OCI-LY1 (cell line): ENCODE measurements around the gene TMEM184A.

Experiments
- H2AFZ ChIP-seq: fragments of 200-600 bp; sonication (generic), shearing (Covaris generic); 2 replicates; pipeline ENCODE4 v1.6.0; 2014; ENCODE audit warnings: antibody characterized with exemption, mild to moderate bottlenecking, low read length
- H3F3A ChIP-seq: fragments of 200-600 bp; sonication (generic), shearing (Covaris generic); 2 replicates; pipeline ENCODE4 v1.6.0; 2014; ENCODE audit warnings: mild to moderate bottlenecking, antibody characterized with exemption, low read length, moderate library complexity; ENCODE audit not compliant: insufficient read depth
- H3K27ac ChIP-seq: fragments of 200-600 bp; sonication (generic); 2 replicates; pipeline ENCODE4 v1.5.1; 2014; ENCODE audit warnings: low read length, mixed run types, mild to moderate bottlenecking, low read depth; ENCODE audit not compliant: poor library complexity, severe bottlenecking
- H3K27me3 ChIP-seq: fragments of 200-600 bp; sonication (generic); 2 replicates; pipeline ENCODE4 v1.6.0; 2014; ENCODE audit warnings: antibody characterized with exemption, mild to moderate bottlenecking, low read length, moderate library complexity; ENCODE audit not compliant: insufficient read depth
- H3K36me3 ChIP-seq: fragments of 200-600 bp; sonication (generic); 2 replicates; pipeline ENCODE4 v1.6.1; 2014; ENCODE audit warnings: mild to moderate bottlenecking, antibody characterized with exemption, low read length, moderate library complexity, mixed read lengths; ENCODE audit not compliant: insufficient read depth
- H3K4me1 ChIP-seq: fragments of 200-600 bp; sonication (generic); 2 replicates; pipeline ENCODE4 v1.5.1; 2014; ENCODE audit warnings: mild to moderate bottlenecking, low read length, moderate library complexity; ENCODE audit not compliant: insufficient read depth, severe bottlenecking
- H3K4me2 ChIP-seq: fragments of 200-600 bp; sonication (generic), shearing (Covaris generic); 2 replicates; pipeline ENCODE4 v1.6.1; 2014; ENCODE audit warnings: low read length
- H3K4me3 ChIP-seq: fragments of 200-600 bp; sonication (generic); 2 replicates; pipeline ENCODE4 v1.5.1; 2014; ENCODE audit warnings: low read length, low read depth, mild to moderate bottlenecking, mixed read lengths; ENCODE audit not compliant: poor library complexity, severe bottlenecking
- H3K79me2 ChIP-seq: fragments of 200-600 bp; shearing (Covaris generic); 2 replicates; pipeline ENCODE4 v1.6.1; 2016; ENCODE audit warnings: mixed run types, low read length, mixed read lengths; ENCODE audit not compliant: insufficient read depth
- H3K9ac ChIP-seq: fragments of 200-600 bp; sonication (generic), shearing (Covaris generic); 2 replicates; pipeline ENCODE4 v1.6.1; 2014; ENCODE audit warnings: mild to moderate bottlenecking, low read length, mixed read lengths
- H3K9me2 ChIP-seq: fragments of 200-600 bp; sonication (generic), shearing (Covaris generic); 2 replicates; pipeline ENCODE4 v1.6.1; 2014; ENCODE audit warnings: low read depth, mild to moderate bottlenecking, low read length, mixed read lengths
- H3K9me3 ChIP-seq: fragments of 200-600 bp; shearing (Covaris generic); 2 replicates; pipeline ENCODE4 v1.6.1; 2014; ENCODE audit warnings: low read length, mixed read lengths
- H4K20me1 ChIP-seq: fragments of 200-600 bp; sonication (generic), shearing (Covaris generic); 2 replicates; pipeline ENCODE4 v1.6.0; 2016; ENCODE audit warnings: mild to moderate bottlenecking, low read length; ENCODE audit not compliant: insufficient read depth
- EZH2 ChIP-seq: fragments of 200-600 bp; sonication (generic), shearing (Covaris generic); IDR thresholded peaks from 2 replicates; pipeline ENCODE4 v1.8.0; 2017; ENCODE audit warnings: borderline replicate concordance, mixed run types, mild to moderate bottlenecking, antibody characterized with exemption, low read length, moderate library complexity, mixed read lengths
- TF ChIP-seq, protein P1 (sequence below): fragments of 200-600 bp; sonication (generic), shearing (Covaris generic); IDR thresholded peaks from 2 replicates; pipeline ENCODE4 v1.5.1; 2017; ENCODE audit warnings: mild to moderate bottlenecking, antibody characterized with exemption, low read length, moderate library complexity, mixed read lengths

Gene TMEM184A

GRCh38 chr7:1590887-1591286 is 34.9 kb upstream of the TMEM184A start:
- no peak overlapping the region for H3K27ac ChIP-seq
- H3K79me2 ChIP-seq: no peaks in the 10 kb centered on the region
- no peaks in the 10 kb centered on the region for H3K4me1 ChIP-seq
- H3K27me3 ChIP-seq: peaks cover 15% of the 10 kb centered on the region
- H3K9ac ChIP-seq: no peak overlapping the region
- H2AFZ ChIP-seq: no peak overlapping the region
- H3K4me2 ChIP-seq: no peak overlapping the region
- no peaks in the 10 kb centered on the region for H3K9me2 ChIP-seq
- H3K9me3 ChIP-seq: peaks cover 3% of the 10 kb centered on the region; the same call in 1 of the 2 replicates
- no peaks in the 10 kb centered on the region for H3K36me3 ChIP-seq
- no peaks in the 10 kb centered on the region for H4K20me1 ChIP-seq
- H3F3A ChIP-seq: no peaks in the 10 kb centered on the region
- TF ChIP-seq, protein P1, sequence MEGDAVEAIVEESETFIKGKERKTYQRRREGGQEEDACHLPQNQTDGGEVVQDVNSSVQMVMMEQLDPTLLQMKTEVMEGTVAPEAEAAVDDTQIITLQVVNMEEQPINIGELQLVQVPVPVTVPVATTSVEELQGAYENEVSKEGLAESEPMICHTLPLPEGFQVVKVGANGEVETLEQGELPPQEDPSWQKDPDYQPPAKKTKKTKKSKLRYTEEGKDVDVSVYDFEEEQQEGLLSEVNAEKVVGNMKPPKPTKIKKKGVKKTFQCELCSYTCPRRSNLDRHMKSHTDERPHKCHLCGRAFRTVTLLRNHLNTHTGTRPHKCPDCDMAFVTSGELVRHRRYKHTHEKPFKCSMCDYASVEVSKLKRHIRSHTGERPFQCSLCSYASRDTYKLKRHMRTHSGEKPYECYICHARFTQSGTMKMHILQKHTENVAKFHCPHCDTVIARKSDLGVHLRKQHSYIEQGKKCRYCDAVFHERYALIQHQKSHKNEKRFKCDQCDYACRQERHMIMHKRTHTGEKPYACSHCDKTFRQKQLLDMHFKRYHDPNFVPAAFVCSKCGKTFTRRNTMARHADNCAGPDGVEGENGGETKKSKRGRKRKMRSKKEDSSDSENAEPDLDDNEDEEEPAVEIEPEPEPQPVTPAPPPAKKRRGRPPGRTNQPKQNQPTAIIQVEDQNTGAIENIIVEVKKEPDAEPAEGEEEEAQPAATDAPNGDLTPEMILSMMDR: no peak
- no peak for TF ChIP-seq EZH2
- no peak overlapping the region for H3K4me3 ChIP-seq

DNA sequence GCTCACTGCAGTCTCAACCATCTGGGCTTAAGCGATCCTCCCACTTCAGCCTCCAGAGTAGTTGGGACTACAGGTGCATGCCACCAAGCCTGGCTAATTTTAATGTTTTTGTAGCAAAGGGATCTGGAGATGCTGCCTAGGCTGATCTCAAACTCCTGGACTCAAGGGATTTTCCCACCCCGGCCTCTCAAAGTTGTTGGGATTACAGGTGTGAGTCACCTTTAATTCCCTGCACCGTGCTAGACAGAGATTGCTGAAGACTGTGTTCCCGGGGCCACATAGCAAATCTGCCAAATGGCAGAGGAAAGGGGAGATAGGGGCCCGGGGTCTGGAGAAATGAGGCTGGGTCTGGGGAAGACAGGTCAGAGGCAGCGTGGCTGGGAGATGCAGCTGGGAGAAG is 34.5 kb upstream of the TMEM184A start:
- TF ChIP-seq, protein P1: no peak
- TF ChIP-seq EZH2: no peak
- peaks cover 3% of the 10 kb centered on the region; the same call in 1 of the 2 replicates for H3K9me3 ChIP-seq
- no peak overlapping the region for H3K27ac ChIP-seq
- H3K27me3 ChIP-seq: peaks cover 15% of the 10 kb centered on the region
- H3K9ac ChIP-seq: no peak overlapping the region
- H3F3A ChIP-seq: no peaks in the 10 kb centered on the region
- no peaks in the 10 kb centered on the region for H4K20me1 ChIP-seq
- no peak overlapping the region for H2AFZ ChIP-seq
- H3K4me1 ChIP-seq: no peaks in the 10 kb centered on the region
- H3K4me2 ChIP-seq: no peak overlapping the region
- no peaks in the 10 kb centered on the region for H3K36me3 ChIP-seq
- H3K4me3 ChIP-seq: no peak overlapping the region
- H3K79me2 ChIP-seq: no peaks in the 10 kb centered on the region
- H3K9me2 ChIP-seq: no peaks in the 10 kb centered on the region

DNA sequence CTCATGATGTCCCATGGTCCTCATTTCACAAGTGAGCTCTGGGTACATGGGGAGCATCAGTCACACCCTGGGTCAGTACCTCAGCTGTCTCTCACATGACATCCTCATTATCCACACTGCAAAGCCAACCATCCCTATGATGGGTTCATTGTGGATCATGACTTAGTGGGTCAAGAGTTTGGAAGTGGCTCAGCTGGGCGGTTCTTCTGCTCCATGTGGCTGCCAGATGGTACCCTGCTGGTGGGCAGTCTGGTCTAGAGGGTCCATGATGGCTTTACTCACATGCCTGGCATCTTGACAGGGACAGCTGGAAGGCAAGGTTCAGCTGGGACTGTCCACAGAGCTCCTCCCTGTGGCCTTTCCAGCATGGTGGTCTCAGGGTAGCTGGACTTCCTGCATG is 33.0 kb upstream of the TMEM184A start:
- H3K4me1 ChIP-seq: no peaks in the 10 kb centered on the region

More for the DNA sequence above, 33.0 kb upstream of the TMEM184A start:
- no peaks in the 10 kb centered on the region for H3F3A ChIP-seq
- H2AFZ ChIP-seq: no peak overlapping the region
- no peaks in the 10 kb centered on the region for H4K20me1 ChIP-seq
- no peaks in the 10 kb centered on the region for H3K36me3 ChIP-seq
- H3K9me2 ChIP-seq: no peaks in the 10 kb centered on the region
- H3K4me3 ChIP-seq: no peak overlapping the region
- no peak overlapping the region for H3K27ac ChIP-seq
- no peaks in the 10 kb centered on the region for H3K79me2 ChIP-seq
- no peak overlapping the region for H3K9ac ChIP-seq
- H3K9me3 ChIP-seq: peaks cover 3% of the 10 kb centered on the region; the same call in 1 of the 2 replicates
- peaks cover 19% of the 10 kb centered on the region for H3K27me3 ChIP-seq
- no peak for TF ChIP-seq EZH2
- TF ChIP-seq, protein P1: no peak
- H3K4me2 ChIP-seq: no peak overlapping the region
